Measurements from ENCODE around the gene GPR39.

GRCh38 chr2:132618734-132619133, 202.1 kb downstream of the GPR39 start:
- TF ChIP-seq EZH2phosphoT487 (IDR thresholded peaks at IDR 0.05; ENCODE audit: borderline replicate concordance, low read length), result no peak
- TF ChIP-seq, protein P1, sequence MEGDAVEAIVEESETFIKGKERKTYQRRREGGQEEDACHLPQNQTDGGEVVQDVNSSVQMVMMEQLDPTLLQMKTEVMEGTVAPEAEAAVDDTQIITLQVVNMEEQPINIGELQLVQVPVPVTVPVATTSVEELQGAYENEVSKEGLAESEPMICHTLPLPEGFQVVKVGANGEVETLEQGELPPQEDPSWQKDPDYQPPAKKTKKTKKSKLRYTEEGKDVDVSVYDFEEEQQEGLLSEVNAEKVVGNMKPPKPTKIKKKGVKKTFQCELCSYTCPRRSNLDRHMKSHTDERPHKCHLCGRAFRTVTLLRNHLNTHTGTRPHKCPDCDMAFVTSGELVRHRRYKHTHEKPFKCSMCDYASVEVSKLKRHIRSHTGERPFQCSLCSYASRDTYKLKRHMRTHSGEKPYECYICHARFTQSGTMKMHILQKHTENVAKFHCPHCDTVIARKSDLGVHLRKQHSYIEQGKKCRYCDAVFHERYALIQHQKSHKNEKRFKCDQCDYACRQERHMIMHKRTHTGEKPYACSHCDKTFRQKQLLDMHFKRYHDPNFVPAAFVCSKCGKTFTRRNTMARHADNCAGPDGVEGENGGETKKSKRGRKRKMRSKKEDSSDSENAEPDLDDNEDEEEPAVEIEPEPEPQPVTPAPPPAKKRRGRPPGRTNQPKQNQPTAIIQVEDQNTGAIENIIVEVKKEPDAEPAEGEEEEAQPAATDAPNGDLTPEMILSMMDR (IDR thresholded peaks at IDR 0.05; ENCODE audit: low read depth, low read length, poor library complexity, severe bottlenecking), result no peak
